Motor neuron (in vitro differentiated cells): ENCODE data around the gene A4GALT. TPM values are rescaled to one million over a fixed set of nuclear protein-coding genes. Genes with fewer than 3 reads are reported as not detected.

Experiments used
- ATAC-seq, 8 experiments: fragments of 200-7000 bp; cut with Tn5 transposase; replicated peaks in 6 of 8; 2 replicates each; pipeline ENCODE4 v1.8.0; 2021; ENCODE audit warnings: mild to moderate bottlenecking in 8 of 8, moderate library complexity in 8 of 8
- H3K27ac ChIP-seq, 2 donors: fragments of 250-450 bp; sonication (Bioruptor Pico); 2 replicates each; pipeline ENCODE4 v1.9.0; 2021; ENCODE audit warnings: antibody characterized with exemption in 2 of 2, mild to moderate bottlenecking in 2 of 2, moderate library complexity in 1 of 2
- H3K4me1 ChIP-seq, 2 donors: fragments of 250-450 bp; sonication (Bioruptor Pico); replicated peaks in 1 of 2; 2 replicates each; pipeline ENCODE4 v1.6.1; 2021; ENCODE audit warnings: antibody characterized with exemption in 2 of 2, mild to moderate bottlenecking in 2 of 2, moderate library complexity in 1 of 2
- H3K4me3 ChIP-seq, 5 donors: fragments of 250-450 bp; sonication (Bioruptor Pico); 2 replicates each; pipeline ENCODE4 v1.9.0; 2021; ENCODE audit warnings: antibody characterized with exemption in 5 of 5, mild to moderate bottlenecking in 5 of 5, moderate library complexity in 4 of 5
- WGBS, 10 experiments: fragments of 450-650 bp; shearing (Covaris generic); methylation state at CpG; one replicate each; pipeline ENCODE4 v1.0.0; 2022; 5-methylcytosine and 5-hydroxymethylcytosine counted together
- in situ Hi-C, 9 experiments: fragments of 400-800 bp; cut with MboI; loops; one replicate each; pipeline ENCODE4 v1.15.0; 2021; ENCODE audit warnings: low sequenced_read_pairs in 9 of 9, low pct_unique_long_range_greater_than_20kb in 2 of 9; ENCODE audit not compliant: unreplicated experiment in 9 of 9
- total RNA-seq, 8 experiments: library from RNA; unstranded; fragments of 300-600 nt; gene quantifications; 2 replicates each; pipeline versions ENCODE4 v1.2.3 to v1.2.4, GENCODE V29; 2022

Gene A4GALT
- total RNA-seq, 8 experiments from 2014 or later: 0.09 to 15.0 (median 1.2) TPM

GRCh38 chr22:42646569-42647525, 73.8 kb downstream of the A4GALT start:
- 38 to 92% (median 84%) methylated on average over 2 to 7 of the region's 16 CpGs; no CpG with 5 or more reads in 6 of the 10 experiments for WGBS, 10 experiments
- H3K27ac ChIP-seq: no peak overlapping the region
- ATAC-seq: no peak
- peaks cover 3 to 18% of the 10 kb centered on the region in 2 donors for H3K4me1 ChIP-seq
- H3K4me3 ChIP-seq: no peak overlapping the region
- in situ Hi-C loops: no loop called here

- Histone ChIP-seq H3K4me3 (no peak overlapping the region), H3K4me1 (peaks cover 3 to 18% of the 10 kb centered on the region in 2 donors), H3K27ac (no peak overlapping the region)
- 60 to 100% (median 100%) methylated on average over 1 to 2 of the region's 13 CpGs; no CpG with 5 or more reads in 7 of the 10 experiments for WGBS, 10 experiments
- in situ Hi-C loops: no loop called here
- ATAC-seq: no peak
These were observed 74.6 kb downstream of the A4GALT start for GRCh38 chr22:42645938-42646568.

GRCh38 chr22:42645341-42645937, 75.2 kb downstream of the A4GALT start:
- no peak for ATAC-seq
- H3K27ac ChIP-seq: no peak overlapping the region
- no peak overlapping the region for H3K4me3 ChIP-seq
- 0 to 100% (median 80%) methylated on average over 1 to 5 of the region's 19 CpGs; no CpG with 5 or more reads in 2 of the 10 experiments for WGBS, 10 experiments
- peaks cover 3 to 18% of the 10 kb centered on the region in 2 donors for H3K4me1 ChIP-seq
- in situ Hi-C loops: no loop called here

- 10 to 100% (median 42%) methylated on average over 2 to 17 of the region's 22 CpGs for WGBS, 10 experiments
- in situ Hi-C loops: no loop called here
- peaks cover 3 to 18% of the 10 kb centered on the region in 2 donors for H3K4me1 ChIP-seq
- no peak overlapping the region for H3K27ac ChIP-seq
- peak in 2 of 8 experiments; percentile 6 to 8 for ATAC-seq
- no peak overlapping the region for H3K4me3 ChIP-seq
These were observed 76.0 kb downstream of the A4GALT start for GRCh38 chr22:42644422-42645340.

GRCh38 chr22:42643634-42644421, 76.8 kb downstream of the A4GALT start:
- in situ Hi-C loops: no loop called here
- WGBS, 10 experiments: 76 to 100% (median 100%) methylated on average over 1 to 3 of the region's 14 CpGs; no CpG with 5 or more reads in 6 of the 10 experiments
- no peak overlapping the region for H3K4me3 ChIP-seq
- peaks cover 3 to 18% of the 10 kb centered on the region in 2 donors for H3K4me1 ChIP-seq
- no peak overlapping the region for H3K27ac ChIP-seq
- ATAC-seq: no peak

GRCh38 chr22:42642806-42643633, 77.7 kb downstream of the A4GALT start:
- Histone ChIP-seq H3K4me1 (peaks cover under 1 to 13% of the 10 kb centered on the region in 2 donors), H3K27ac (no peak overlapping the region), H3K4me3 (no peak overlapping the region)
- no peak for ATAC-seq
- in situ Hi-C loops: no loop called here
- 63 to 100% (median 93%) methylated on average over 2 to 6 of the region's 12 CpGs; no CpG with 5 or more reads in 3 of the 10 experiments for WGBS, 10 experiments

Other genes starting within 250 kb of the A4GALT start
- gene RRP7A, start 201.1 kb downstream of the A4GALT start, total RNA-seq: 10 to 100 TPM; 15.1 to 43.7 (median 29.1) TPM
- gene SERHL2, start 166.9 kb downstream of the A4GALT start, total RNA-seq: 1 to 10 TPM in 6 of 8 experiments, under 1 TPM in 2; 0.54 to 3.0 (median 1.9) TPM
- 10 to 100 TPM; 35.5 to 63.0 (median 54.1) TPM for gene POLDIP3, start 106.0 kb downstream of the A4GALT start, total RNA-seq
- gene ATP5MGL, start 80.3 kb downstream of the A4GALT start, total RNA-seq: under 1 TPM in 2 of 8 experiments, not detected in 6; 0.58 to 0.84 TPM
- gene CYB5R3, start 71.5 kb downstream of the A4GALT start, total RNA-seq: 10 to 100 TPM; 19.7 to 89.0 (median 54.0) TPM
- 10 to 100 TPM; 22.3 to 64.2 (median 39.2) TPM for gene ARFGAP3, start 136.4 kb upstream of the A4GALT start, total RNA-seq